Measurements from ENCODE around the gene WFIKKN2. TPM values are rescaled to one million over a fixed set of nuclear protein-coding genes. Genes with fewer than 3 reads are reported as not detected.

The WFIKKN2 gene
- total and polyA plus RNA-seq, 2 of the 8 experiments (the other 6 are each of a cell fraction or from before 2014, with no cell fraction given): 0.07 to 0.30 TPM

- ChIA-PET POLR2A (ENCODE audit: partially characterized antibody) (interaction anchor here (0.9 kb wide), 1 partner anchor 98 kb away, joined by 4 read pairs; the partner anchor contains the start of gene LUC7L3), CTCF (ENCODE audit: partially characterized antibody) (interaction anchor here (0.6 to 14.1 kb wide), 23 partner anchors 8 to 168 kb away, joined by 3 to 125 read pairs (median 6); partner anchors contain the start of gene WFIKKN2)
- FAIRE-seq (no peak), DNase-seq (ENCODE audit: low read depth in 1 of 2, low spot score in 2 of 2) (peak in 1 of 2 experiments; percentile 82)
- H3K4ac ChIP-seq (replicated peaks; ENCODE audit: insufficient read length, low read depth, low read length): no peak overlapping the region
- H3K4me2 ChIP-seq (ENCODE audit: insufficient read depth in 1 of 2, low read depth in 2 of 2, low read length in 2 of 2): no peak overlapping the region
- H3K4me3 ChIP-seq (ENCODE audit: extremely low read depth in 1 of 4, insufficient read depth in 2 of 4, low read depth in 3 of 4, low read length in 4 of 4): no peak overlapping the region
- H3K18ac ChIP-seq (ENCODE audit: extremely low read depth, low read length): no peak overlapping the region
- no peaks in the 10 kb centered on the region; a peak in 1 of 7 replicates for H3K27me3 ChIP-seq (replicated peaks in 1 of 4; ENCODE audit: control insufficient read depth in 3 of 4, extremely low read depth in 1 of 4, insufficient read depth in 3 of 4, low read length in 3 of 4)
- H2BK20ac ChIP-seq (ENCODE audit: low read length): no peak overlapping the region
- 57% methylated on average over 23 of the region's 27 CpGs; no CpG with 5 or more reads in 1 of the 2 experiments for WGBS, 2 experiments (ENCODE audit: extremely low coverage in 1 of 2, insufficient coverage in 1 of 2, insufficient read length in 1 of 2, insufficient replicate concordance in 2 of 2, low coverage in 1 of 2, low lambda C conversion rate in 2 of 2, missing lambda C conversion rate in 1 of 2)
- no peaks in the 10 kb centered on the region for H3K9me3 ChIP-seq (ENCODE audit: insufficient read depth in 2 of 2, low read depth in 1 of 2, low read length in 1 of 2)
- no peaks in the 10 kb centered on the region for H3K36me3 ChIP-seq (ENCODE audit: control insufficient read depth in 2 of 4, insufficient read depth in 4 of 4, low read length in 3 of 4)
- H3K23ac ChIP-seq (ENCODE audit: insufficient read length): no peak overlapping the region
- H4K8ac ChIP-seq (ENCODE audit: extremely low read depth, insufficient read depth, low read length): peak overlapping the region; percentile 39; the same call in 1 of the 2 replicates
- H4K20me1 ChIP-seq (replicated peaks in 1 of 2; ENCODE audit: control insufficient read depth in 1 of 2, insufficient read depth in 2 of 2, low read length in 2 of 2): no peaks in the 10 kb centered on the region
- H2BK15ac ChIP-seq (ENCODE audit: low read length): no peak overlapping the region
- H3K79me1 ChIP-seq (ENCODE audit: low read depth, low read length): no peaks in the 10 kb centered on the region
- H4K5ac ChIP-seq (ENCODE audit: insufficient read length, low read depth, low read length): no peak overlapping the region
- H3K14ac ChIP-seq (ENCODE audit: insufficient read length): no peak overlapping the region
- H2AK5ac ChIP-seq (ENCODE audit: low read depth, low read length): no peak overlapping the region
- no peak overlapping the region for H2BK120ac ChIP-seq (replicated peaks; ENCODE audit: low read depth, low read length)
- H3K23me2 ChIP-seq (ENCODE audit: low read depth, low read length): no peaks in the 10 kb centered on the region; the same call in 1 of the 2 replicates
- no peak overlapping the region for H3K9ac ChIP-seq (replicated peaks in 1 of 4; ENCODE audit: extremely low read depth in 1 of 4, low read depth in 3 of 4, low read length in 3 of 4)
- H2AFZ ChIP-seq (ENCODE audit: low read length): peak overlapping the region; percentile 65; the same call in 1 of the 2 replicates
- peaks cover 0 to 5% (median 0%) of the 10 kb centered on the region in 4 experiments; a peak in 2 of 7 replicates for H3K4me1 ChIP-seq (replicated peaks in 1 of 4; ENCODE audit: control insufficient read depth in 3 of 4, insufficient read depth in 4 of 4, low read length in 3 of 4)
- no peak overlapping the region for H3K56ac ChIP-seq (replicated peaks; ENCODE audit: insufficient read length, low read depth, low read length)
- no peak overlapping the region for H3K27ac ChIP-seq (ENCODE audit: low read depth, low read length)
- no peaks in the 10 kb centered on the region for H3K79me2 ChIP-seq (ENCODE audit: control insufficient read depth in 1 of 2, insufficient read depth in 2 of 2, low read length in 2 of 2)
- H2BK5ac ChIP-seq (ENCODE audit: low read depth, low read length): no peak overlapping the region
- no peak overlapping the region; the same call in 1 of the 2 replicates for H2BK12ac ChIP-seq (ENCODE audit: low read depth, low read length)
- no peak overlapping the region for H4K91ac ChIP-seq (replicated peaks; ENCODE audit: insufficient read length, low read length)
- TF ChIP-seq BACH1 (IDR thresholded peaks at IDR 0.05; ENCODE audit: low read length) (peak; percentile 74), CTCF (IDR thresholded peaks at IDR 0.05; ENCODE audit: control extremely low read depth in 1 of 3, insufficient read depth in 1 of 3, low read depth in 1 of 3, low read length in 3 of 3) (peak; percentile 67 to 76 (median 68)), RAD21 (IDR thresholded peaks at IDR 0.05 in 1 of 2, conservative IDR thresholded peaks at IDR 0.05 in 1 of 2; ENCODE audit: low read depth in 2 of 2, low read length in 2 of 2) (peak; percentile 43 to 62), HDAC2 (IDR thresholded peaks at IDR 0.05; ENCODE audit: borderline replicate concordance in 1 of 2, low read depth in 2 of 2, low read length in 2 of 2) (peak; percentile 34 to 93; a peak in 1 of 4 replicates), TAF7 (optimal IDR thresholded peaks at IDR 0.05; ENCODE audit: borderline replicate concordance, low read depth, low read length) (no peak)
Observed at GRCh38 chr17:50816771-50817751, 18.3 kb upstream of the WFIKKN2 start.

All from H1 (cell line).